Measurements from ENCODE around the gene RDH16. TPM values are rescaled to one million over a fixed set of nuclear protein-coding genes. Genes with fewer than 3 reads are reported as not detected.

Gene RDH16, protein sequence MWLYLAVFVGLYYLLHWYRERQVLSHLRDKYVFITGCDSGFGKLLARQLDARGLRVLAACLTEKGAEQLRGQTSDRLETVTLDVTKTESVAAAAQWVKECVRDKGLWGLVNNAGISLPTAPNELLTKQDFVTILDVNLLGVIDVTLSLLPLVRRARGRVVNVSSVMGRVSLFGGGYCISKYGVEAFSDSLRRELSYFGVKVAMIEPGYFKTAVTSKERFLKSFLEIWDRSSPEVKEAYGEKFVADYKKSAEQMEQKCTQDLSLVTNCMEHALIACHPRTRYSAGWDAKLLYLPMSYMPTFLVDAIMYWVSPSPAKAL
- under 0.01 and 0.14 TPM in 2 replicates for total RNA-seq

DNA sequence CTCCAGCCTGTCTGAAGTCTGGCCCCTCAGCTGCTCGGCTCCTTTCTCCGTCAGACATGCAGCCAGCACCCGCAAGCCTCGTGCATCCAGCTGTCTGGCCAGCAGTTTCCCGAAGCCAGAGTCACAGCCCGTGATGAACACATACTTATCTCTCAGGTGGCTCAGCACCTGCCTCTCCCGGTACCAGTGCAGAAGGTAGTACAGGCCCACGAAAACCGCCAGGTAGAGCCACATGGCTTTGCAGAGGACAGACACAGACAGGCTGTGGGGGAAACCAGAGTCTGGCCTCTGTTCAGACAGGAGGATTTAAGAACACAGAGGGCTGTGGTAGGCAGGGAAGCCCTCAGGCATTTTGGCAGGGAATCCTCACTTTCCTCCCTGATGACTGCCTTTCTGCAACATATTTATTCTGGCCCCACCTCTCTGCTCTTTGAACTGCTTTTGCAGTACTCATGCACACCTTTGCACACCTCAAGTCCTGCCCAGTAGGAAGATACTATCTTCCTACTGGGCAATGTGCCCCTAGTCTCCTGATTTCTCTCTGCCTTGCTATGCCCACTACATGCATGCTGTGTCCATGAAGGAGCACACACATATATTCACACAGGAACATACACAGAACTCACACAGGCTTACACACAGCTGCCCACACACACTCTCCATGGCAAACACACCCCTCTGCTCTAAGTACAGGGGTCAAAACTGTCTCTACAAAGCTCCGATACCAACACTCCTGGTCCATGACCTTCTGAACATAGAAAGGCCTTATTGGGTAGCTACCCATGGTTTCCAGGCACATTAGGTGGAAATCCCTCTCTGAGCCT lies at the start of gene RDH16:
TSS of gene RDH16 (minus strand) at position 380 of the 824 bp plus-strand sequence. CDS start at position 234, 146 bp downstream.

DNA sequence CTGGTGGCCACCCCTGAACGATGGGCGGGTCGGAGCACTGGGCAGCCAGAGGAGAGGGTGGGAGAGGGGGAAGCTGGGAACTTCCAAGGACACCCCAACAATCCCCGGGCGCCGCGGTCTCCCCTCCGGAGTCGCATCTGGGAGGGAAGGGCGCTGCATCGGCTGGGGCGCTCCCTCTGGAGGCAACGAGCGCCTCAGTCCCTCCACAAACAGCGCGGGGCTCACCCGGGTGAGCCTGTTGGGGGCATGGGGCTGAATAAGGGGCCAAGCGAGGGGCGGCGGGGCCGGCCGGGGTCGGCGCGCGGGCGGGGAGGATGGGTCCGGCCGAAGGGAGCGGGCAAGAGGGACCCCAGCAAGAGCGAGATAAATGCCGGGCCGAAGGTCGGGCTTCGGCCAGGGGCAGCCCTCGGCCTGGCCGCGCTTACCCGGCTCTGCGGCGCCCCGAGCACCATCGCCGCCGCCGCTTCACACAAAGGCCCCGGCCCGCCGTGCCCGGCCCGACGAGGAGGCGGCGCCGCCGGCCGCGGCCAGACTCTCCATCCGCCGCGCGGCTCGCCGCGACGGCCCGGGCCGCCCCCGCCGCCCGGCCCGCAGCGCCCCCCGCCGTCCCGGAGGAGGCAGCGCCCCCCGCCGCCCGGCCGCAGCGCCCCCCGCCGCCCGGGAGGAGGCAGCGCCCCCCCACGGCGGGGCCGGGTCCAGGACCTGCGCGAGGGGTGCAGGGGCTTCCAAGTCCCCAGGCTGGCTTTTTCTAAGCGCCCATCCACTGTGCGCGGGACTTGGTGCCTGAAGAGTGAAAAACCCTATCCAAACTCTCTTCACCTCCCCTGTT lies 48.8 kb upstream of the RDH16 start, which contains the start of gene ZBTB39:
TSS of gene ZBTB39 (minus strand) at position 567 of the 829 bp plus-strand sequence. CDS start 1,629 bp downstream, outside the sequence.

DNA sequence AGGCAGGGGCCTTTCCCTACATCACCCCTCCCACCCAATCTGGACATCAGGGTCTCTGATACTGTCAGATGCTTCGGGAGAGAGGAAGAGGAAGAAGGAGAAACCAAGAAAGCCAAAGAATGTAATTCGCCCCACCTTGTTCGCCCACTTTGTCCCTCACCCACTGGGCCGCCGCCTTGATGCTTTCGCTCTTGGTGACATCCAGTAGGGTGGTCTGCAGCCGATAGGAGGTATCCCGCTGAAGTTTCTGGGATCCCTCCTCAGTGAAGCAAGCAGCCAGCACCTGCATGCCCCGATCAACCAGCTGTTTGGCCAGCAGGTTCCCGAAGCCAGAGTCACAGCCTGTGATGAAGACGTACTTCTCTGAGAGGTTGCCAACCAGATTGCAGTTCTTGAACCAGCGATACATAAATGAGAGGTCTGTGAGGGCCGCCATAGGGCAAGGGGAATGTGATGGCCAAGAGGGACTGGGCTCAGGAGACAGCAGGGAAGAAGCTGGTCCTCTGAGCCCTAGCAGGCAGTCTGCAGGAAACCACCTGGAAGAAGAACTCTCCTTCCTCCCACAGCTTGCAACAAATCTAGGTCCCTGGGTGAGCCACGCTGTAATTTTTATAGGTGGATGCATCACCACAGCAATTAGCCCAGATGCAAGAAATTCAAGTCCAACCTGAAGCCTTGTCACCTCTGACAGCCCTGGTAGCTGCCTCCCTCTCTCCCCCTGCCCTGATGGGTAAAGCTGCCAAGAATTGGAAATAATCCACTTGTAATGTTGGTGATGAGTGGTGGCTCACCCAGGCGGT lies 23.4 kb downstream of the RDH16 start, which contains the start of gene SDR9C7:
TSS of gene SDR9C7 (minus strand) at position 583 of the 800 bp plus-strand sequence. CDS start at position 436, 147 bp downstream.

Other genes with a start within 250 kb of the RDH16 start
- gene NACA, start 232.3 kb downstream of the RDH16 start, total RNA-seq: 1,195 and 1,204 TPM in 2 replicates
- 21.8 and 35.1 TPM in 2 replicates for gene PRIM1, start 205.3 kb downstream of the RDH16 start, total RNA-seq
- gene HSD17B6, start 194.3 kb downstream of the RDH16 start, total RNA-seq: 0.27 and 0.43 TPM in 2 replicates
- gene SDR9C7, start 23.2 kb downstream of the RDH16 start, total RNA-seq: not detected in 2 replicates
- 9.8 and 10.3 TPM in 2 replicates for gene ZBTB39, start 48.9 kb upstream of the RDH16 start, total RNA-seq
- 0.14 TPM in 1 of 2 replicates, not detected in the other for gene TAC3, start 58.9 kb upstream of the RDH16 start, total RNA-seq
- 0.07 TPM in 1 of 2 replicates, not detected in the other for gene MYO1A, start 92.5 kb upstream of the RDH16 start, total RNA-seq
- 18.0 and 25.7 TPM in 2 replicates for gene NEMP1, start 121.2 kb upstream of the RDH16 start, total RNA-seq
- gene NAB2, start 131.5 kb upstream of the RDH16 start, total RNA-seq: 8.3 and 9.8 TPM in 2 replicates
- gene STAT6, start 153.8 kb upstream of the RDH16 start, total RNA-seq: 70.3 and 79.0 TPM in 2 replicates
- 2.9 and 4.8 TPM in 2 replicates for gene LRP1, start 170.9 kb upstream of the RDH16 start, total RNA-seq
- not detected in 2 replicates for gene LRP1-AS, start 190.0 kb upstream of the RDH16 start, total RNA-seq